EL (cell line): Measurements from ENCODE around the gene CCL25.
"Not testable (repeated sequence)": the region's sequence is repeated elsewhere in the genome, so short reads cannot be mapped to it uniquely, and the experiment has no call there.

ENCODE experiments used
- DNase-seq: peaks from one replicate; pipeline ENCODE4 v3.0.0-alpha.2; 2016

The CCL25 gene, protein sequence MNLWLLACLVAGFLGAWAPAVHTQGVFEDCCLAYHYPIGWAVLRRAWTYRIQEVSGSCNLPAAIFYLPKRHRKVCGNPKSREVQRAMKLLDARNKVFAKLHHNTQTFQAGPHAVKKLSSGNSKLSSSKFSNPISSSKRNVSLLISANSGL

GRCh38 chr19:8052464-8052859 lies at the start of gene CCL25:
TSS of gene CCL25 (plus strand) at chr19:8052760. CDS start at chr19:8053050, 290 bp downstream.
- DNase-seq: no peak

GRCh38 chr19:8004001-8004400 lies 48.6 kb upstream of the CCL25 start:
- DNase-seq: no peak

GRCh38 chr19:8004723-8005513 lies 47.6 kb upstream of the CCL25 start:
- peak; percentile 22 for DNase-seq

DNA sequence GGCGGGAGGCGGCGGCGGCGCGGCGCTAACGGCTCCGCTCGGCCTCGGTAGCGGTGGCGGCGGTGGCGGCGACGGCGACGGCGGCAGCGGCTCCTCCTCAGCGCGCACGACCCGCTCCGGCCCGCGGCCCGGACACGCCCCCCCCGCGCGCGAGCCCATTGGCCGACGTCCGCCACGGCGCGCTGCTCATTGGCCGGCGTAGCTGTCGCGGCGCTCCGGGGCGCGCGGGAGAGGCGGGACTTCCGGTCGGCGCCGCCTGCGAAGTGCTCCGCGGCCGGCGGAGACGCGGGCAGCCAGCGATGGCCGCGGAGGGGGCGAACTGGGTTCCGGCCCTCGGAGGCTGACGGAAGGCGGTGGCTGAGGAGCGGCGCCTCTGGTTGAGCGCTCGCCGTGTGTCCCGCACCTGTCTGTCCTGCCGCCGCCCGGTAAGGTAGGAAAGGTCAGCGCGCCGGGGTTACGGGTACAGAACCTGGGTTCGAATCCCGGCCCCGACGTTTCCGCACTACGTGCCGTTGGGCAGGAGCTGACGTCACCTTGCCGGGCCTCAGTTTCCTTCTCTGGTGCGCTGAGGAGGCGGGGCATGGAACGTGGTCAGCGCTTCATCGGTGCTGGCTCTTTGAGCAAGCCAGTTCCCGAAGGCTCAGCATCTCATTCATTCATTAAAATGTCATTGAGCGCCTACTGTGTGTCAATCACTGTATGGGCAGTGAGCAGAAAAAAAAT lies 46.9 kb upstream of the CCL25 start, which contains the start of gene ELAVL1:
ELAVL1 (minus strand) TSS at position 108 of the 723 bp plus-strand sequence. CDS start 13,826 bp downstream, outside the sequence.
- peak; percentile 89 for DNase-seq

DNA sequence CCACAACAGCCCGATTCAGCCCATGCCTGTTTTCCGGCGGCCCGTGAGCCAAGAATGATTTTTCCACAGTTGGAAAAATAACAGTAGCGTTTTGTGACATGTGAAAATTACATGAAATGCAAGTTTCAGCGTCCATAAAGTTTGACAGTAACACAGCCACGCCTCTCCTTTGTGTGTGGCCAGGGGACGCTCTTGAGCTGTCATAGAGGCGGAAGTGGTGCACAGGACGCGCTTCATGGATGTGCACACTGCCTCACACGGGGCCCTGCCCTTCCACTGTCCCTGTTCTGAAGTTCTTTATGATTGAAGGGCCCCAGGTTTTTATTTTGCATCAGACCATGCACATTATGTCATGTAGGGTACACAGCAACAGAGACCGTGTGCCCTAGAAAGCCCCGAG lies 34.8 kb upstream of the CCL25 start:
- DNase-seq: no peak

DNA sequence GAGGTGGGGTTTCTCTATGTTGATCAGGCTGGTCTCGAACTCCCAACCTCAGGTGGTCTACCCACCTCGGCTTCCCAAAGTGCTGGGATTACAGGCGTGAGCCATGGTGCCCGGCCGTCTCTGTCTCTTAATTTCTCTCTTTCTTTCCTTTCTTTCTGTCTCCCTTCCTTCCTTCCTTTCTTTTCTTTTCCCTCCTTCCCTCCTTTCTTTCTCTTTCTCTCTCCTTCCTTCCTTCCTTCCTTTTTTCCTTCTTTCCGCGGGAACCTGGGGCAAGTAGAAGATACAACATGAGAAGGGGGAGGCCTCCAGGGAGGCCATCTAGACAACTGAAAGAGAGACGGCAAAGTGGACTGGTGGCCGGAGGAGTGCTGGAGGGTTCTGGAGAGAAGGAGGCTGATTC lies 31.9 kb upstream of the CCL25 start:
- DNase-seq: no peak

DNA sequence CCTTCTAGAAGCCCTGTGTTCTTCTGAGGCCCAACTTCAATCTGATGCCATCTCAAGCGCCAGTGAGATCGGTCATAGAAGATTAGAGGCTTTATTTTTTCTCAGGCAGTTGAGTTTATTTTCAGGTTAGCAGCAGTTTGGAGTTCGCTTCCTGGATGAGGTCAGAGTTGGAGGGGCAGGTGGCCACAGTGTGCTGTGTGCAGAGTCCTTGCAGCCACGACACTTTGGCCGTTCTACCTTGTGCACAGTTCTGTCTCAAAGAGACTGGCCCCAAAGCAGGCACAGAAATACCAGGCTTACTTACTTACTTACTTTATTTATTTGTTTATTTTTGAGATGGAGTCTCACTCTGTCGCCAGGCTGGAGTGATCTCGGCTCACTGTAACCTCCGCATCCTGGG lies 31.2 kb upstream of the CCL25 start:
- DNase-seq: no peak

- DNase-seq: no peak
Observed at GRCh38 chr19:8022275-8022674, 30.3 kb upstream of the CCL25 start.

- DNase-seq: no peak
Observed at GRCh38 chr19:8023371-8023770, 29.2 kb upstream of the CCL25 start.

DNA sequence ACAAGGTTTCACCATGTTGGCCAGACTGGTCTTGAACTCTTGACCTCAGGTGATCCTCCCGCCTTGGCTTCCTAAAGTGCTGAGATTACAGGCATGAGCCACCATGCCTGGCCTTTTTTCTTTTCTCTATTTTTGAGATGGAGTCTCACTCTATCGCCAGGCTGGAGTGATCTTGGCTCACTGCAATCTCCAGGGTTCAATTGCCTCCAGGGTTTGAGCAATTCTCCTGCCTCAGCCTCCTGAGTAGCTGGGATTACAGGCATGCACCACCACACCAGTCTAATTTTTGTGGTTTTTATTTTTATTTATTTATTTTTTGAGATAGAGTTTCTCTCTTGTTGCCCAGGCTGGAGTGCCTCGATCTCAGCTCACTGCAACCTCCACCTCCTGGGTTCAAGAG lies 28.3 kb upstream of the CCL25 start:
- DNase-seq: not testable (repeated sequence)

GRCh38 chr19:8025316-8025715 lies 27.2 kb upstream of the CCL25 start:
- DNase-seq: no peak

DNA sequence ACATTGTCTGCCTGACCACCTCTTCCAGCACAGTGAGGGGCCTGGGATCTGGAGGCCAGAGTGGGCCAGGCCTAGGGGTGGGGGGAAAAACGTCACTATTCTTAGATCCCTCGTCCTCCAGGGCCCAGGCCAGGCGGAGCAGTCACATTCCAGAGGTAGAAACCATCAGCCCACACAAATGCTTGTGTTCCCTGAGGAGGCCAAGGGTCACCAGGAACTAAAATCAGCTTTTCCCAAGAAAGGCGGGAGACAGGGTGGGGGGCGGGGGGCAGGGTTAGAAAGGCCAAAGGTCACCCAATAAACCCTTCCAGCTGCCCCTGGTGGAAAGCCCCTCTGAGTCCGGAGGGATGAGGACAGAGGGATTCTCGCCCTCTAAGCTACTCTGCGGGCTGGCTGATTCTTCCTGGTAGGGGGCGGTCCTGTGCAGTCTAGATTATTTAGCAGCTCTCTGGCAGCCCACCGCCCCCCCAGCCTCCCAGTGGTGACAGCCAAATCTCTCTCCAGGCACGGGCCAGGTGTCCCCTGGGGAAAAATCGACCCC lies 23.5 kb upstream of the CCL25 start:
- no peak for DNase-seq

GRCh38 chr19:8030960-8031359 lies 21.6 kb upstream of the CCL25 start:
- no peak for DNase-seq

GRCh38 chr19:8033287-8034177 lies 19.0 kb upstream of the CCL25 start:
- DNase-seq: not testable (repeated sequence)

- no peak for DNase-seq
Observed at GRCh38 chr19:8034178-8034525, 18.4 kb upstream of the CCL25 start.

DNA sequence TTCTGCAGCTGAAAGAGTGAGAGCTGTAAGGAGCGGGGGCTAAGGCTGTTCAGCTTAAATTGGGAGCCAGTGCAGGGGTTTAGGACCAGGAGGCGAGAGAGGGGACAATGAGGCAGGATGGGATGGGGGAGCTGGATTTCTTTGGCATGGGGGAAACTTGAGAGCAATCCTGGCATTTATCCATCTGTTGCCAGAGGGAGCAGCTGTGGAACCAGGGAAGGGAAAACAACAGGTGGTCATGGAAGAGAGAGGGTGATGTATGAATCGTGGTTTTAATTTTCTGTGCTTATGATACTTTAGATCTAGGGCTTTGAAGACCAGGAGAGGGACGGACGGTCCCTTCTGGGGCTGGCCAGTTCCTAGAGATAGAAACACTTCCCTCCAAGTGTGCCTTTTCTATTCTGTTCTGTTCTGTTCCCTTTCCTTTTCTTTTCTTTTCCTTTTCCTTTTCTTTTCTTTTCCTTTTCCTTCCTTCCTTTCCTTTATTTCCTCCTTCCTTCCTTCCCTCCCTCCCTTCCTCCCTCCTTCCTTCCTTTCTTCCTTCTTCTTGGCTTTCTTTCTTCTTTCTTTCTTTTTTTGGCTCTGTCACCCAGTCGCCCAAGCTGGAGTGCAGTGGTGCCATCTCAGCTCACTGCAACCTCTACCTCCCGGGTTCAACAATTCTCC lies 16.0 kb upstream of the CCL25 start:
- DNase-seq: no peak

DNA sequence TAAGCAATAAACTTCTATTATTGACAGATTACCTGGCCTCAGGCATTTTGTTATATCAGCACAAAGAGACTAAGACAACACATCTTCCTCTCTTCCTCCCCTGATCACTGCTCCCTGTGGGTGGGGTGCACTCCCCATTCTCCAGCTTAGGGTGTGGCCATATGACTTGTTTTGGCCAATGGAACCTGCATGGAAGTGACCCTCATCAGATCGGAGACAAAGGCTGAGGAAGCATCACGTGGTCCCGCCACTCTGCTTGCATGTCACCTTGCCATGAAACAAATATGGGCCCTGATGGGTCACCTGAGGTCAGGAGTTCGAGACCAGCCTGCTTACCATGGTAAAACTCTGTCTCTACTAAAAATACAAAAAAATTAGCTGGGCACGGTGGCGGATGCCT lies 13.7 kb upstream of the CCL25 start:
- no peak for DNase-seq

DNA sequence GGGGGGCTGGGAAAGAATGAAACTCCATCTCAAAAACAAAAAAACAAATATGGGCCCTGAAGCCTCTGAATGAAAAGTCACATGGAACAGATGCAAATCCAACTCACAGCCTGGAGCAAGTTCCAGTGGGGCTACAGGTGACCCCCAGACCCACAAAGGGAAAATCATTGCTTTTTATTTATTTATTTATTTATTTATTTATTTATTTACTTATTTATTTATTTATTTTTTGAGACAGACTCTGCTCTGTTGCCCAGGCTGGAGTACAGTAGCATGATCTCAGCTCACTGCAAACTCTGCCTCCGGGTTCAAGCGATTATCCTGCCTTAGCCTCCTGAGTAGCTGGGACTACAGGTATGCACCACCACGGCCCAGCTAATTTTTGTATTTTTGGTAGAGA lies 13.3 kb upstream of the CCL25 start:
- no peak for DNase-seq

- DNase-seq: no peak
Observed at GRCh38 chr19:8041531-8041931, 11.0 kb upstream of the CCL25 start.

- DNase-seq: no peak
Observed at GRCh38 chr19:8042900-8043299, 9.7 kb upstream of the CCL25 start.

DNA sequence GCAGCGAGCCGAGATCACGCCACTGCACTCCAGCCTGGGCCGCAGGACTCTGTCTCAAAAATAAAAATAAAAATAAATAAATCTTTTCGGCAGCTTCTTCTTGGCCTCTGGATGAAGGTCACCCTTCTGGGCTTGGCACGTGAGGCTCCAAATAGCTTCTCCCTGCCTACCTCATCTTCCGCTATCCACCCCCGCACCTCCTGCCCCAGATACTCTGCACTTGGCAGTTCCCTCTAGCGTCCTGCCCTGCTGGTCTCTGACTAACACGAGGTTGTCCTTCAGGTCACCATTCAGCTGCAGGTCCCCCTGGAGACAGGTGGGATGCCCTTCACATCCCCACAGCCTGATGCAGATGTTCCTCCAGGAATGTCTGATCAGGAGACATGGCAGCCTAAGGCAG lies 8.5 kb upstream of the CCL25 start:
- DNase-seq: no peak
